Bronchial epithelial cell (primary cell): ENCODE results near the gene SRR. TPM values are rescaled to one million over a fixed set of nuclear protein-coding genes. Genes with fewer than 3 reads are reported as not detected.

Experiments used
- DNase-seq: peaks from one replicate; pipeline ENCODE4 v3.0.0-alpha.2; 2010; ENCODE audit warnings: low read depth
- FAIRE-seq: peaks from 2 replicates; lab custom pipeline; 2011; peaks lifted over from hg19 to GRCh38; lab: Jason Lieb, UNC
- H3K27me3 ChIP-seq: 2 replicates; pipeline ENCODE4 v1.5.1; 2011; ENCODE audit warnings: low read length; ENCODE audit not compliant: control insufficient read depth, insufficient read depth
- H3K36me3 ChIP-seq: 2 replicates; pipeline ENCODE4 v1.5.1; 2011; ENCODE audit warnings: low read length; ENCODE audit not compliant: control insufficient read depth, insufficient read depth
- H3K4me3 ChIP-seq: 2 replicates; pipeline ENCODE4 v1.5.1; 2011; ENCODE audit warnings: mild to moderate bottlenecking, low read depth, low read length, control low read depth
- total RNA-seq: library from RNA; depleted of rRNA; stranded (reverse); fragments of >200 nt; gene quantifications from 2 replicates; pipeline ENCODE4 v1.2.1, GENCODE V29; 2014
- TF ChIP-seq, protein P1 (sequence below): IDR thresholded peaks from 2 replicates; pipeline ENCODE4 v1.5.1; 2011; ENCODE audit warnings: mild to moderate bottlenecking, moderate library complexity, low read length, control low read depth, inconsistent platforms; ENCODE audit not compliant: insufficient read depth, severe bottlenecking

Gene SRR
- total RNA-seq, 1 donor from 2014 or later: 10.5 TPM

DNA sequence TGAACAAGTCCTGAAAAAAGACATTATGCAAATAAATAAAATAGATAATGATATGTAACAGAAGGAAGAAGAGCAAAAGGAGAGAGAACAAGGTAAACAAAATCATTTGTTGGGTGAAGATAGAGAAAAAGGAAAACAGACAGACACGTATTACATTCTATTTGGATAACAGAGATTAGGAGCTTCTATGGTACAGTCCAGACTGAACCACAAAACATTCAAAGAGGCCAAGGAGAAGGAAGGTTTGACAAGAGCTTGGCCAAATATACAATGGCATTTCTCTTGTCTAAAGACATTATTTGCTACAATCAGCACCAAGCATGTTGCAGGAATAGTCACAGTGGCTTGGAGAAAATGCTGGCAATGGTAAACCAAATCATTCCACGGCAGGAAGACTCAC lies 29.3 kb upstream of the SRR start:
- DNase-seq: no peak
- Histone ChIP-seq H3K4me3 (no peak overlapping the region), H3K36me3 (peaks cover 3% of the 10 kb centered on the region), H3K27me3 (no peaks in the 10 kb centered on the region)
- TF ChIP-seq, protein P1, sequence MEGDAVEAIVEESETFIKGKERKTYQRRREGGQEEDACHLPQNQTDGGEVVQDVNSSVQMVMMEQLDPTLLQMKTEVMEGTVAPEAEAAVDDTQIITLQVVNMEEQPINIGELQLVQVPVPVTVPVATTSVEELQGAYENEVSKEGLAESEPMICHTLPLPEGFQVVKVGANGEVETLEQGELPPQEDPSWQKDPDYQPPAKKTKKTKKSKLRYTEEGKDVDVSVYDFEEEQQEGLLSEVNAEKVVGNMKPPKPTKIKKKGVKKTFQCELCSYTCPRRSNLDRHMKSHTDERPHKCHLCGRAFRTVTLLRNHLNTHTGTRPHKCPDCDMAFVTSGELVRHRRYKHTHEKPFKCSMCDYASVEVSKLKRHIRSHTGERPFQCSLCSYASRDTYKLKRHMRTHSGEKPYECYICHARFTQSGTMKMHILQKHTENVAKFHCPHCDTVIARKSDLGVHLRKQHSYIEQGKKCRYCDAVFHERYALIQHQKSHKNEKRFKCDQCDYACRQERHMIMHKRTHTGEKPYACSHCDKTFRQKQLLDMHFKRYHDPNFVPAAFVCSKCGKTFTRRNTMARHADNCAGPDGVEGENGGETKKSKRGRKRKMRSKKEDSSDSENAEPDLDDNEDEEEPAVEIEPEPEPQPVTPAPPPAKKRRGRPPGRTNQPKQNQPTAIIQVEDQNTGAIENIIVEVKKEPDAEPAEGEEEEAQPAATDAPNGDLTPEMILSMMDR: no peak
- FAIRE-seq: no peak

DNA sequence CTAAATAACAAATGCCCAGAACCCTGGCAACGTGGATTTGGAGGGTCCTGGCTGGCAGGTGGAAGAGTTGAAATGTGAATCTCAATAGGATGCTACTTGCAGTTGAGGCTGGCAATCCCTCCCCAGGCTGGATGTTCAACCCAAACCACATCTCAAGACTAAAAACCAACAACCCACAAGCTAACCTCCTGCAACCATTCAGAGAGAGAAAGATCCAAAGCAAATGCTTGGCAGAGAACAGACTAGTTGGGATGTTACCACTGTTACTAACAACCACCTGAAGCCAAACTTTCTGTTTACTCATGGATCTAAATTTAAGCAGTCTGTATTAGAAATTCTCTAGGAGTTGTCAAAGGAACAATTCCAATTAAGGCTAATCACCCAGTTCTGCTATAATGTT lies 28.0 kb upstream of the SRR start:
- TF ChIP-seq, protein P1: no peak
- H3K27me3 ChIP-seq: no peaks in the 10 kb centered on the region
- H3K36me3 ChIP-seq: peaks cover 6% of the 10 kb centered on the region
- DNase-seq (no peak), FAIRE-seq (no peak)
- H3K4me3 ChIP-seq: no peak overlapping the region

DNA sequence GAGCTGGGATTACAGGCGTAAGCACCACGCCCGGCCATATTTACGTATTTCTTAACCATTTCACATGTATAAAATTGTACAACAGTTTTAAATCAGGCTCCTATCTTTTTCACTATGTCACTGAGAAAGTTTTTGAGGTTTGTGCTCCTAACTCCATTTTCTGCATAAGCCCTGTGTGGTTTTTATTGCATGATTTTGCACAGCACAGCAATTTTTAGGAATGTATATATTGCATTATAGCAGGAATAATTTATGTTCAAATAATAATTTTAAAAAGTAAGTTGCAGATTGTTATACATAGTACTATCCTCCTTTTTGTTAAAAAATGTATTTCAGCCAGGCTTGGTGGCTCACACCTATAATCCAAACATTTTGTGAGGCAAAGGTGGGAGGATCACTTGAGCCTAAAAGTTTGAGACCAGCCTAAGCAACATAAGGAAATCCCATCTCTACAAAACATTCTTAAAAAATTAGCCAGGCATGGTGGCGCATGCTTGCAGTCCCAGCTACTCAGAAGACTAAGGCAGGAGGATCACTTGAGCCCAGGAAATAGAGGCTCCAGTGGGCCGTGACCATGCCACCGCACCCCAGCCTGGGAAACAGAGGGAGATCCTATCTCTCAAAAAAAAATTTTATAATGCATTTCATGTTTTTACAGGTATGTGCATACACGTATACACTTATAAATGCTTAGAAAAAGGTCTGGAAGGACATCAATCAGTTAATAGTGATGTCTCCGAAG lies 26.1 kb upstream of the SRR start:
- DNase-seq (no peak), FAIRE-seq (no peak)
- TF ChIP-seq, protein P1: no peak
- Histone ChIP-seq H3K4me3 (no peak overlapping the region), H3K36me3 (peaks cover 13% of the 10 kb centered on the region), H3K27me3 (no peaks in the 10 kb centered on the region)

DNA sequence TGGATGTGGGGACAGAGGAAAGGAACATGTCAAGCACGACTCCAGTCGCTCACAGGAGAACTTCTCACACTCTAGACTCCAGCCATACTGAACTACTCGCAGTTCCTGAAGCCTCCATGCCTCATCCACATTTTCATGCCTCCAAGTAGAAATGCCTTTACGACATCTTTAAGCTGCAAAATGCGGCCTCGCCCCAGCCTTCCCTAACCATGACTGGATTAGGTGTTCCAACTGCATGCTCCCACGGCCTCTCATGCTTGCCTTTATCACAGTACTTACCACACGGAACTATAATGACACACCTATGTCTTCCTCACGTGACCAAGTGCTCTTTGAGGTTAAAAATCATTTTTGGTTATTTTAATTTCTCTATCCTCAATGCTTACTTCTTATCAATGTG lies 24.0 kb upstream of the SRR start:
- no peaks in the 10 kb centered on the region for H3K27me3 ChIP-seq
- TF ChIP-seq, protein P1: no peak
- DNase-seq (no peak), FAIRE-seq (peak; percentile 76)
- peaks cover 13% of the 10 kb centered on the region for H3K36me3 ChIP-seq
- H3K4me3 ChIP-seq: no peak overlapping the region

GRCh38 chr17:2282297-2282873 lies 21.4 kb upstream of the SRR start:
- DNase-seq (peak; percentile 67), FAIRE-seq (peak; percentile 28)
- H3K4me3 ChIP-seq: no peak overlapping the region
- H3K36me3 ChIP-seq: peaks cover 15% of the 10 kb centered on the region
- TF ChIP-seq, protein P1: peak; percentile 20
- no peaks in the 10 kb centered on the region for H3K27me3 ChIP-seq
